Karpas-422 (cell line): Measurements from ENCODE around the gene MORC1. TPM values are rescaled to one million over a fixed set of nuclear protein-coding genes. Genes with fewer than 3 reads are reported as not detected.

ENCODE experiments used
- DNase-seq: peaks from one replicate; pipeline ENCODE4 v3.0.0-alpha.2; 2015
- H2AFZ ChIP-seq: fragments of 200-600 bp; sonication (generic); 2 replicates; pipeline ENCODE4 v1.6.1; 2014; ENCODE audit warnings: antibody characterized with exemption, low read length, mixed read lengths
- H3K27ac ChIP-seq: fragments of 200-600 bp; sonication (generic); 2 replicates; pipeline ENCODE4 v1.5.1; 2014; ENCODE audit warnings: mild to moderate bottlenecking, low read length, moderate library complexity
- H3K27me3 ChIP-seq: fragments of 200-600 bp; sonication (generic); 2 replicates; pipeline ENCODE4 v1.6.1; 2014; ENCODE audit warnings: low read length, mixed read lengths
- H3K36me3 ChIP-seq: fragments of 200-600 bp; sonication (generic); 2 replicates; pipeline ENCODE4 v1.6.1; 2014; ENCODE audit warnings: low read length, mixed read lengths; ENCODE audit not compliant: insufficient read depth
- H3K4me1 ChIP-seq: fragments of 200-600 bp; sonication (generic); 2 replicates; pipeline ENCODE4 v1.6.1; 2014; ENCODE audit warnings: mild to moderate bottlenecking, low read length, mixed read lengths
- H3K4me2 ChIP-seq: fragments of 200-600 bp; sonication (generic); 2 replicates; pipeline ENCODE4 v1.6.1; 2014; ENCODE audit warnings: low read length, low read depth, mild to moderate bottlenecking; ENCODE audit not compliant: poor library complexity, severe bottlenecking
- H3K4me3 ChIP-seq: fragments of 200-600 bp; sonication (generic); 2 replicates; pipeline ENCODE4 v1.5.1; 2014; ENCODE audit warnings: mild to moderate bottlenecking, antibody characterized with exemption, low read length, mixed read lengths
- H3K79me2 ChIP-seq: fragments of 200-600 bp; sonication (generic); 2 replicates; pipeline ENCODE4 v1.6.1; 2014; ENCODE audit warnings: mild to moderate bottlenecking, low read length, mixed read lengths
- H3K9ac ChIP-seq: fragments of 200-600 bp; sonication (generic); 2 replicates; pipeline ENCODE4 v1.6.0; 2014; ENCODE audit warnings: low read length
- H3K9me2 ChIP-seq: fragments of 200-600 bp; sonication (generic), shearing (Covaris generic); replicated peaks from 2 replicates; pipeline ENCODE4 v1.6.0; 2014; ENCODE audit warnings: mild to moderate bottlenecking, low read length, moderate library complexity; ENCODE audit not compliant: insufficient read depth
- H3K9me3 ChIP-seq: fragments of 300-700, 200-600 bp; sonication (generic); 2 replicates; pipeline ENCODE4 v1.6.1; 2014; ENCODE audit warnings: low read length, mixed read lengths
- H4K20me1 ChIP-seq: fragments of 200-600 bp; sonication (generic); 2 replicates; pipeline ENCODE4 v1.6.1; 2014; ENCODE audit warnings: mild to moderate bottlenecking, antibody characterized with exemption, low read length, low read depth; ENCODE audit not compliant: insufficient read depth
- total RNA-seq: library from RNA; depleted of rRNA; stranded (reverse); fragments of >200 nt; shearing (Covaris generic); gene quantifications from 2 replicates; pipeline ENCODE4 v1.2.3, GENCODE V29; 2014; ENCODE audit warnings: low replicate concordance

Gene MORC1
- total RNA-seq, 1 experiment from 2014 or later: not detected

DNA sequence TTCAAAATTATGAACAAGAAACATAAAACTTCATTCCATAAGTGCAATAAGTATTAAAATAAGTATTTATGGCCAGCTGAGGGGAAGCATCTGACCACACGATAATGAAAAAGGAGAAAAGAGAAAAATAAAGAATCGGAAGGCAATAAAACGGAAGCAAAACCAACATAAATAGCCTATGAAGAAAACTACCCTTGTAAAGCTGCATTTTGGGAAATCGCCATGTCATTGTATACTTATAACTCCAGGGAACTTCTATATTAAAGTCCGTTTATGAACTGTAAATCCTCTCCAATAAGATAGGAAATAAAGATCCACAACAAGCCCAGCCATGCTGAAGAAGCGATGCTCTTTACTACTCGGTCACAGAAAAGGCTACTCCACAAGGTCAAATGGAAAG lies 47.7 kb downstream of the MORC1 start:
- no peak overlapping the region for H3K4me2 ChIP-seq
- peaks cover 10% of the 10 kb centered on the region for H3K4me1 ChIP-seq
- H2AFZ ChIP-seq: no peak overlapping the region
- H3K4me3 ChIP-seq: no peak overlapping the region
- no peaks in the 10 kb centered on the region for H3K79me2 ChIP-seq
- H3K9me3 ChIP-seq: no peaks in the 10 kb centered on the region
- no peaks in the 10 kb centered on the region for H3K9me2 ChIP-seq
- DNase-seq: peak; percentile 26
- H4K20me1 ChIP-seq: no peaks in the 10 kb centered on the region
- H3K36me3 ChIP-seq: no peaks in the 10 kb centered on the region
- no peaks in the 10 kb centered on the region for H3K27me3 ChIP-seq
- no peak overlapping the region for H3K27ac ChIP-seq
- H3K9ac ChIP-seq: no peak overlapping the region

- Histone ChIP-seq H3K9me2 (no peaks in the 10 kb centered on the region), H3K4me2 (no peak overlapping the region), H3K4me1 (peaks cover 5% of the 10 kb centered on the region), H3K79me2 (no peaks in the 10 kb centered on the region), H3K9ac (no peak overlapping the region), H3K27me3 (no peaks in the 10 kb centered on the region), H3K9me3 (no peaks in the 10 kb centered on the region), H4K20me1 (no peaks in the 10 kb centered on the region), H2AFZ (no peak overlapping the region), H3K4me3 (no peak overlapping the region), H3K27ac (no peak overlapping the region), H3K36me3 (no peaks in the 10 kb centered on the region)
- no peak for DNase-seq
Measured at GRCh38 chr3:109066864-109067263, 51.1 kb downstream of the MORC1 start.

GRCh38 chr3:109059264-109059663 lies 58.7 kb downstream of the MORC1 start:
- H3K9me3 ChIP-seq: no peaks in the 10 kb centered on the region
- no peaks in the 10 kb centered on the region for H3K36me3 ChIP-seq
- H3K9me2 ChIP-seq: no peaks in the 10 kb centered on the region
- H3K9ac ChIP-seq: no peak overlapping the region
- no peaks in the 10 kb centered on the region for H4K20me1 ChIP-seq
- H3K27me3 ChIP-seq: no peaks in the 10 kb centered on the region
- peak overlapping the region; percentile 52 for H3K27ac ChIP-seq
- H2AFZ ChIP-seq: no peak overlapping the region
- H3K4me1 ChIP-seq: peaks cover 24% of the 10 kb centered on the region
- peak; percentile 78 for DNase-seq
- peak overlapping the region; percentile 66 for H3K4me2 ChIP-seq
- peak overlapping the region; percentile 35 for H3K4me3 ChIP-seq
- H3K79me2 ChIP-seq: no peaks in the 10 kb centered on the region

DNA sequence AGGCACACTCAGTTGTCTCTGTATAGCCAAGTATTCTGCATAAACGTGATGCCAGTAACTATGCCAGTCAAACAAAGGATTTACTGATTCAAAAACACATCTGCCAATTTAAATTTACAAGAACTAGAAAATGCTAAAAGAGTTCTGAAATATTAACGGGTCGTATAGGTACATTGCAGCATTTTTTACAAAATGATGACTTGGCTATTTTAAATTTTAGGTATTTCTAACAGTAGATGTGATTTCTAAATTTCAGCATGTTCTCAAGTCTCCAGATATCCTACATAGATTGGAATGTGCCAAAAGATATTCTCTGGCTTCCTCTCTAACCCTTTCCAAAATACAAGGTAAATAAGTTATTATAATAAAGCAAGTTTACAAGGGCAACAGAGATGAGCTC lies 60.3 kb downstream of the MORC1 start:
- H2AFZ ChIP-seq: no peak overlapping the region
- DNase-seq: peak; percentile 12
- H3K9ac ChIP-seq: no peak overlapping the region
- H3K4me1 ChIP-seq: peaks cover 24% of the 10 kb centered on the region
- no peaks in the 10 kb centered on the region for H3K36me3 ChIP-seq
- H3K27me3 ChIP-seq: no peaks in the 10 kb centered on the region
- H4K20me1 ChIP-seq: no peaks in the 10 kb centered on the region
- no peak overlapping the region for H3K27ac ChIP-seq
- no peak overlapping the region for H3K4me3 ChIP-seq
- H3K9me3 ChIP-seq: no peaks in the 10 kb centered on the region
- H3K9me2 ChIP-seq: no peaks in the 10 kb centered on the region
- no peak overlapping the region for H3K4me2 ChIP-seq
- no peaks in the 10 kb centered on the region for H3K79me2 ChIP-seq

DNA sequence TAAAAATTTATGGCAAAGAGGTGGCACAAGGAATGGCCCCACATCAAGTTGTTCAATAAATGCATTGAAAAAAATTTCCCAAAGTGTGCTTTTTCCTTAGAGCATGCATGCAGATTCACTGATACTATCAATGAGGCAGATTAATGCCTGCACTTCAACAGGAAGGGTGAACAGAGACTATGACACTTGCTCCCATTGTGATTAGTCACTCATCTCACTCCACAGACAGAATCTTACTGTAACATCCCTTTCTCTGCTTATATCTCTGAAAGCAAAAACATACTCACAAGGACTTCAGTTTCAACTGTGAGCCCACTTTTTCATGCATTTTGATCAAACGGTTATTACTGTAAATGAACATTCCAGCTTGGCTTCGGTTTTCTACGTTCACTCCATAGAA lies 60.9 kb downstream of the MORC1 start:
- Histone ChIP-seq H3K4me3 (no peak overlapping the region), H3K27ac (no peak overlapping the region), H3K9me2 (no peaks in the 10 kb centered on the region), H3K9me3 (no peaks in the 10 kb centered on the region), H3K27me3 (no peaks in the 10 kb centered on the region), H3K36me3 (no peaks in the 10 kb centered on the region), H3K9ac (no peak overlapping the region), H2AFZ (no peak overlapping the region), H3K4me1 (peaks cover 24% of the 10 kb centered on the region), H3K4me2 (no peak overlapping the region), H4K20me1 (no peaks in the 10 kb centered on the region), H3K79me2 (no peaks in the 10 kb centered on the region)
- peak; percentile 26 for DNase-seq

DNA sequence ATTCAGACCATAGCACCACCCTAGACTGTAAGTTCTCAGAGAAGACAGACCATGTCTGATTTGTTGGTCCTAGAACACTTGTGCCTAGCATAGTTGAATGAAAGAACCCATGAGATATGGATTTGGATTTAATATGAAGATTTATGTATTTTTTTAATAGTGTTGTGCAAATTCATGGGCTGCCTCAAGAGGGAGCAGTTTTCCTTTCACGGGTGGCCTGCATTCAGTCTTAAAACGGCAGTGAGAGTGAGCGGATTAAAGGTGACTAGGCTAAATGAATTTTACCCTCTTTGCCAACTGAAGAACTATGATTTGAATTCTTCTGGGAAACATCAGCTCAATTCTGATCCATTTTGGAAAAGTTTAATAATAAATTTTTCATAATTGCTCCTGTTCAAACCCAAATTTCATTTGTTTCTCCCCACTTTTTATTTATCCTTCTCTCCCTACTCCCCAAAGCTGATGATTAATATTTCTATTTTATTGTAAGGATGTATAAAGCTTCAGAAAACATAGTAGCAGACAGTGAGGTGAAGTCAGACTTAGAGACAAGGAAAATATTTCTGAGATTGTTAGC lies 67.3 kb downstream of the MORC1 start:
- Histone ChIP-seq H3K4me2 (no peak overlapping the region), H3K4me1 (peaks cover 4% of the 10 kb centered on the region; the same call in 1 of the 2 replicates), H3K9me2 (no peaks in the 10 kb centered on the region), H3K27ac (no peak overlapping the region), H3K4me3 (no peak overlapping the region), H3K9ac (no peak overlapping the region), H3K36me3 (no peaks in the 10 kb centered on the region), H3K79me2 (no peaks in the 10 kb centered on the region), H3K27me3 (no peaks in the 10 kb centered on the region), H4K20me1 (no peaks in the 10 kb centered on the region), H3K9me3 (no peaks in the 10 kb centered on the region), H2AFZ (no peak overlapping the region)
- peak; percentile 75 for DNase-seq

GRCh38 chr3:109047366-109047765 lies 70.6 kb downstream of the MORC1 start:
- Histone ChIP-seq H2AFZ (no peak overlapping the region), H4K20me1 (no peaks in the 10 kb centered on the region), H3K4me2 (no peak overlapping the region), H3K4me1 (peaks cover 10% of the 10 kb centered on the region; the same call in 1 of the 2 replicates), H3K36me3 (no peaks in the 10 kb centered on the region), H3K9me2 (no peaks in the 10 kb centered on the region), H3K27ac (no peak overlapping the region), H3K79me2 (no peaks in the 10 kb centered on the region), H3K27me3 (no peaks in the 10 kb centered on the region), H3K9ac (no peak overlapping the region), H3K9me3 (no peaks in the 10 kb centered on the region), H3K4me3 (no peak overlapping the region)
- DNase-seq: no peak

- Histone ChIP-seq H3K79me2 (no peaks in the 10 kb centered on the region), H3K9me3 (no peaks in the 10 kb centered on the region), H3K36me3 (no peaks in the 10 kb centered on the region), H4K20me1 (no peaks in the 10 kb centered on the region), H3K4me2 (no peak overlapping the region), H3K4me1 (peaks cover 10% of the 10 kb centered on the region; the same call in 1 of the 2 replicates), H3K27ac (no peak overlapping the region), H3K27me3 (no peaks in the 10 kb centered on the region), H3K9me2 (no peaks in the 10 kb centered on the region), H3K9ac (no peak overlapping the region), H2AFZ (peak overlapping the region; percentile 5; the same call in 1 of the 2 replicates), H3K4me3 (no peak overlapping the region)
- DNase-seq: peak; percentile 55
Measured at GRCh38 chr3:109045271-109046040, 72.5 kb downstream of the MORC1 start.
